Keratinocyte (primary cell): ENCODE results near the gene DNAH17. TPM values are rescaled to one million over a fixed set of nuclear protein-coding genes. Genes with fewer than 3 reads are reported as not detected.

Source experiments
- DNase-seq: peaks from one replicate; pipeline ENCODE4 v3.0.0-alpha.2; 2011; ENCODE audit warnings: low read depth, missing footprints, low spot score
- FAIRE-seq: peaks from 2 replicates; lab custom pipeline; 2011; peaks lifted over from hg19 to GRCh38; lab: Jason Lieb, UNC
- H2AFZ ChIP-seq: 2 replicates; pipeline ENCODE4 v1.6.0; 2012; ENCODE audit warnings: low read length, control low read depth, inconsistent platforms; ENCODE audit not compliant: control insufficient read depth
- H3K27ac ChIP-seq: 2 replicates; pipeline ENCODE4 v1.5.1; 2011; ENCODE audit warnings: low read length; ENCODE audit not compliant: control insufficient read depth, insufficient read depth
- H3K27me3 ChIP-seq: 3 replicates; pipeline ENCODE4 v1.6.0; 2011; ENCODE audit warnings: low read length; ENCODE audit not compliant: control insufficient read depth, insufficient read depth; ENCODE audit errors: extremely low read depth
- H3K36me3 ChIP-seq, 2 experiments: 2 replicates in 1 of 2; 3 replicates in 1 of 2; pipeline ENCODE4 v1.5.1; 2011; ENCODE audit warnings: low read length in 2 of 2, mild to moderate bottlenecking in 1 of 2; ENCODE audit not compliant: control insufficient read depth in 2 of 2, insufficient read depth in 2 of 2; ENCODE audit errors: extremely low read depth in 1 of 2
- H3K4me1 ChIP-seq: 3 replicates; pipeline ENCODE4 v1.5.1; 2011; ENCODE audit warnings: low read length; ENCODE audit not compliant: control insufficient read depth, insufficient read depth; ENCODE audit errors: extremely low read depth
- H3K4me2 ChIP-seq: 3 replicates; pipeline ENCODE4 v1.6.0; 2011; ENCODE audit warnings: low read depth, low read length; ENCODE audit not compliant: control insufficient read depth, insufficient read depth; ENCODE audit errors: extremely low read depth
- H3K4me3 ChIP-seq, 3 experiments: fragments of 200-600 bp in 1 of 3; sonication (generic) in 1 of 3; 2 replicates in 2 of 3; 3 replicates in 1 of 3; pipeline ENCODE4 v1.5.1; 2011 to 2016; ENCODE audit warnings: low read length in 3 of 3, mild to moderate bottlenecking in 3 of 3, control low read depth in 2 of 3, inconsistent platforms in 1 of 3, low read depth in 1 of 3, mixed read lengths in 1 of 3, mixed run types in 1 of 3, moderate library complexity in 1 of 3; ENCODE audit not compliant: control insufficient read depth in 2 of 3, insufficient read depth in 2 of 3; ENCODE audit errors: extremely low read depth in 1 of 3
- H3K79me2 ChIP-seq: 2 replicates; pipeline ENCODE4 v1.6.0; 2012; ENCODE audit warnings: low read length; ENCODE audit not compliant: control insufficient read depth, insufficient read depth
- H3K9ac ChIP-seq: 3 replicates; pipeline ENCODE4 v1.6.0; 2011; ENCODE audit warnings: low read length; ENCODE audit not compliant: control insufficient read depth, insufficient read depth; ENCODE audit errors: extremely low read depth
- H3K9me1 ChIP-seq: 3 replicates; pipeline ENCODE4 v1.6.0; 2011; ENCODE audit warnings: low read length; ENCODE audit not compliant: control insufficient read depth, insufficient read depth; ENCODE audit errors: extremely low read depth
- H3K9me3 ChIP-seq: 2 replicates; pipeline ENCODE4 v1.5.1; 2012; ENCODE audit warnings: low read depth, low read length; ENCODE audit not compliant: control insufficient read depth
- H4K20me1 ChIP-seq: 3 replicates; pipeline ENCODE4 v1.6.0; 2011; ENCODE audit warnings: low read length; ENCODE audit not compliant: control insufficient read depth, insufficient read depth; ENCODE audit errors: extremely low read depth
- EZH2 ChIP-seq: IDR thresholded peaks from one replicate; pipeline ENCODE4 v1.6.1; 2012; ENCODE audit warnings: inconsistent platforms, mild to moderate bottlenecking, low read length, moderate library complexity
- dilution Hi-C: fragments of 300-500 bp; cut with MboI; formaldehyde crosslinking; loops from one replicate; pipeline ENCODE4 v1.7.0; 2020; ENCODE audit warnings: low sequenced_read_pairs; ENCODE audit not compliant: extremely low pct_ligation_motif_present
- polyA plus RNA-seq, 5 experiments: library from polyadenylated mRNA; depleted of rRNA in 3 of 5; stranded (reverse) in 3 of 5; stranded (forward) in 1 of 5; unstranded in 1 of 5; fragments of >200 nt; gene quantifications; 1 replicate in 1 of 5; 2 replicates in 3 of 5; 3 replicates in 1 of 5; pipeline versions ENCODE4 v1.2.1 to v1.2.3, GENCODE V29; 2011 to 2012; ENCODE audit warnings: missing spikeins in 2 of 5, low read depth in 1 of 5, low replicate concordance in 1 of 5
- TF ChIP-seq, protein P1 (sequence below), 3 experiments: IDR thresholded peaks in 1 of 3; conservative IDR thresholded peaks in 1 of 3; optimal IDR thresholded peaks in 1 of 3; 2 replicates in 2 of 3; 3 replicates in 1 of 3; pipeline versions ENCODE3 to v1.5.1; 2011; ENCODE audit warnings: low read length in 3 of 3, mild to moderate bottlenecking in 3 of 3, moderate library complexity in 2 of 3, control low read depth in 1 of 3, inconsistent platforms in 1 of 3; ENCODE audit not compliant: insufficient read depth in 2 of 3; ENCODE audit errors: extremely low read depth in 1 of 3

DNAH17 gene
- polyA plus RNA-seq, 1 donor (not counting 4 experiments of a cell fraction or from before 2014, with no cell fraction given) = 0.16 TPM

DNA sequence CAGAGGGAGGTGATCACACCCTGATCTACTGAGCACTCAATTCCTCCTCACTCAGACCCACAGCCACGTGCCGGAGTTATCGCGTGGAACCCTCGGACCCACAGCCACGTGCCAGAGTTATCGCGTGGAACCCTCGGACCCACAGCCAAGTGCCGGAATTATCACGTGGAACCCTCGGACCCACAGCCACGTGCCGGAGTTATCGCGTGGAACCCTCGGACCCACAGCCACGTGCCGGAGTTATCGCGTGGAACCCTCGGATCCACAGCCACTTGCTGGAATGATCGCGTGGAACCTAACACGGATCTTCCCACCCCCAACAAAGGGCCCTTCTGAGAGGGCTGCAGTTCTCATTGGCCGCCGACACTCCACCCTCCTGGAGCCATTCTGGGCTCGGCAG lies 101.0 kb downstream of the DNAH17 start:
- no peaks in the 10 kb centered on the region for H3K36me3 ChIP-seq
- no peak overlapping the region for H3K9ac ChIP-seq
- H2AFZ ChIP-seq = no peak overlapping the region
- H3K79me2 ChIP-seq = no peaks in the 10 kb centered on the region
- dilution Hi-C loops = no loop called here
- no peaks in the 10 kb centered on the region for H3K9me1 ChIP-seq
- H3K4me1 ChIP-seq = no peaks in the 10 kb centered on the region
- H3K27ac ChIP-seq = no peak overlapping the region
- TF ChIP-seq, protein P1, sequence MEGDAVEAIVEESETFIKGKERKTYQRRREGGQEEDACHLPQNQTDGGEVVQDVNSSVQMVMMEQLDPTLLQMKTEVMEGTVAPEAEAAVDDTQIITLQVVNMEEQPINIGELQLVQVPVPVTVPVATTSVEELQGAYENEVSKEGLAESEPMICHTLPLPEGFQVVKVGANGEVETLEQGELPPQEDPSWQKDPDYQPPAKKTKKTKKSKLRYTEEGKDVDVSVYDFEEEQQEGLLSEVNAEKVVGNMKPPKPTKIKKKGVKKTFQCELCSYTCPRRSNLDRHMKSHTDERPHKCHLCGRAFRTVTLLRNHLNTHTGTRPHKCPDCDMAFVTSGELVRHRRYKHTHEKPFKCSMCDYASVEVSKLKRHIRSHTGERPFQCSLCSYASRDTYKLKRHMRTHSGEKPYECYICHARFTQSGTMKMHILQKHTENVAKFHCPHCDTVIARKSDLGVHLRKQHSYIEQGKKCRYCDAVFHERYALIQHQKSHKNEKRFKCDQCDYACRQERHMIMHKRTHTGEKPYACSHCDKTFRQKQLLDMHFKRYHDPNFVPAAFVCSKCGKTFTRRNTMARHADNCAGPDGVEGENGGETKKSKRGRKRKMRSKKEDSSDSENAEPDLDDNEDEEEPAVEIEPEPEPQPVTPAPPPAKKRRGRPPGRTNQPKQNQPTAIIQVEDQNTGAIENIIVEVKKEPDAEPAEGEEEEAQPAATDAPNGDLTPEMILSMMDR (optimal IDR thresholded peaks at IDR 0.05 in 1 of 3, IDR thresholded peaks at IDR 0.05 in 1 of 3, conservative IDR thresholded peaks at IDR 0.05 in 1 of 3; ENCODE audit: extremely low read depth in 1 of 3, insufficient read depth in 2 of 3, low read length in 3 of 3) = no peak
- TF ChIP-seq EZH2 = no peak
- H3K27me3 ChIP-seq = peaks cover 7% of the 10 kb centered on the region
- no peak overlapping the region for H3K4me2 ChIP-seq
- H3K9me3 ChIP-seq = no peaks in the 10 kb centered on the region
- no peak overlapping the region for H3K4me3 ChIP-seq
- H4K20me1 ChIP-seq = no peaks in the 10 kb centered on the region
- FAIRE-seq = no peak
- DNase-seq = no peak

- no peaks in the 10 kb centered on the region for H4K20me1 ChIP-seq
- FAIRE-seq (no peak), DNase-seq (no peak)
- H3K4me2 ChIP-seq = no peak overlapping the region
- dilution Hi-C loops = no loop called here
- no peak overlapping the region for H3K9ac ChIP-seq
- no peaks in the 10 kb centered on the region for H3K9me3 ChIP-seq
- H3K27me3 ChIP-seq = peaks cover 7% of the 10 kb centered on the region
- H3K4me3 ChIP-seq = no peak overlapping the region
- H3K36me3 ChIP-seq = no peaks in the 10 kb centered on the region
- H3K9me1 ChIP-seq = no peaks in the 10 kb centered on the region
- H3K79me2 ChIP-seq = no peaks in the 10 kb centered on the region
- no peak overlapping the region for H2AFZ ChIP-seq
- H3K4me1 ChIP-seq = no peaks in the 10 kb centered on the region
- no peak overlapping the region for H3K27ac ChIP-seq
- TF ChIP-seq EZH2 = no peak
- TF ChIP-seq, protein P1 (optimal IDR thresholded peaks at IDR 0.05 in 1 of 3, IDR thresholded peaks at IDR 0.05 in 1 of 3, conservative IDR thresholded peaks at IDR 0.05 in 1 of 3; ENCODE audit: extremely low read depth in 1 of 3, insufficient read depth in 2 of 3, low read length in 3 of 3) = no peak
Observed at GRCh38 chr17:78475211-78475610, 102.0 kb downstream of the DNAH17 start.
